Measurements from ENCODE around the gene PPM1H.

The PPM1H gene

DNA sequence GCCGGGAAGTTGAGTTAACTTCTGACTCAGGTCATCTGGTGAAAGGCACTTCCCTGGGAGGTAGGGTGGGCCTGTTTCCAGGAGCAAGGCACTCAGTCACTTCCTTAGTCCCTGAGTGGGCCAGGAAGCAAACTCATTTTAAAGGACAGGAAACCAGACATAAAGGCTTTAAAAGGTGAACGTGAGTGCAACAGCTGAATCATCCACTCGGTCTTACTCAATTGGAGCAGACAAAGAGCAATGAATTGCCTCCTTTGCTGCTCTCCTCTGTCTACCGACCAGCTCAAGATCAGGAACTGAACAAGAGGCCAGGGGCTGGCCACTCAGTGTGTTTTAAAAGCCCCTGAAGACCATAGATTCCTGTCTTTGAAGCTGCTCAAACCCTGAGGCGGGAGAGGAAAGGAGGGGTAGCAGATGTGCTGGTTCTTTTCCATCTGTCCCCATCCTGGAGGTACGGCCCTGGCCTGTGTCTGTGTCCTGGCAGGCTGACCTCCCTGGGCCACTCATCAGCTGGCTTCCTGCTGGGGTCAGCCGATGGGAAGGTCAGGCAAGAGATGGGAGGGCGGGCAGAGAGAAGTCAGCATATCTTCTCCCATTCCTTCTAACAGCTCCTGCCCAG lies 148.9 kb downstream of the PPM1H start:
- TF ChIP-seq ZNF274 (IDR thresholded peaks at IDR 0.05; ENCODE audit: low read depth, low read length), result no peak

DNA sequence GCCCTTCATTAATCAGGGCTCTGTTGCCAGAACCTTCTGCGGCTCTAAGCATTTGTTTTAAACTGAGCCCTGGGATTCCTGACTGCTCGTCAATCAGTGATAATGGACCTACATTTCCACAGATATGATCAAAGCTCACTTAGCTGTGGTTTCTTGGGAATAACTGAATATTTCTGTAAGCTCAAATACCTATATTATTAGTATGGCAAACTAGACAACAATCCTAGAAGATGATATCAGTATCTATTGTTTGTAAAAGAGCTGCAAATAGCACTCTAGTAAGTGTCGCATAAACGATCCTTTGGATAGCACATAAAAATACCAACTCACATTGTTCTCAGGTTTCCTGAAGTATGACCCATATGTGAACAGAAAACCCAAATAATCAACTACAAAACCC lies 150.4 kb downstream of the PPM1H start:
- no peak overlapping the region for H3K4me3 ChIP-seq (ENCODE audit: low read length)
- TF ChIP-seq ZNF274 (IDR thresholded peaks at IDR 0.05; ENCODE audit: low read depth, low read length), result no peak

More for the DNA sequence above, 148.9 kb downstream of the PPM1H start:
- no peak overlapping the region for H3K4me3 ChIP-seq (ENCODE audit: low read length)

DNA sequence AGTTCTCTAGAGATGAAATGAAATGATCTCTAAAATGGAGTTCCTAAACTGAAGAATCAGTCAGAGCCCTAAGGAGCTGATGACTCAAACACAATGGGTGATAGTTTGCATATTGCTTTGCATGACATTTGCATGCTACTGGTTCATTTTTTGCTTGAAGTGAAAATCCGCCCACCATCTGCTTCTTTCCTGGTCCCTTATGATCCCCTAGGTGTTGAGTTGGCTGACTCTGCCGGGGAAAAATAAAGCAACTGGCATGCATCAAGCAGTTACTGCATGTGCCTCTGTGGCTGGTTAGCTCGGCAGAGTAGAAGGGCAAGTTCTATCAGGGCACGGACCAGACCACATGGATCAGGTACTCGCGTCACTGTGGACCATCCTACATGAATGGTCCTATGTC lies 151.1 kb downstream of the PPM1H start:
- H3K4me3 ChIP-seq (ENCODE audit: low read length), result no peak overlapping the region
- no peak for TF ChIP-seq ZNF274 (IDR thresholded peaks at IDR 0.05; ENCODE audit: low read depth, low read length)

DNA sequence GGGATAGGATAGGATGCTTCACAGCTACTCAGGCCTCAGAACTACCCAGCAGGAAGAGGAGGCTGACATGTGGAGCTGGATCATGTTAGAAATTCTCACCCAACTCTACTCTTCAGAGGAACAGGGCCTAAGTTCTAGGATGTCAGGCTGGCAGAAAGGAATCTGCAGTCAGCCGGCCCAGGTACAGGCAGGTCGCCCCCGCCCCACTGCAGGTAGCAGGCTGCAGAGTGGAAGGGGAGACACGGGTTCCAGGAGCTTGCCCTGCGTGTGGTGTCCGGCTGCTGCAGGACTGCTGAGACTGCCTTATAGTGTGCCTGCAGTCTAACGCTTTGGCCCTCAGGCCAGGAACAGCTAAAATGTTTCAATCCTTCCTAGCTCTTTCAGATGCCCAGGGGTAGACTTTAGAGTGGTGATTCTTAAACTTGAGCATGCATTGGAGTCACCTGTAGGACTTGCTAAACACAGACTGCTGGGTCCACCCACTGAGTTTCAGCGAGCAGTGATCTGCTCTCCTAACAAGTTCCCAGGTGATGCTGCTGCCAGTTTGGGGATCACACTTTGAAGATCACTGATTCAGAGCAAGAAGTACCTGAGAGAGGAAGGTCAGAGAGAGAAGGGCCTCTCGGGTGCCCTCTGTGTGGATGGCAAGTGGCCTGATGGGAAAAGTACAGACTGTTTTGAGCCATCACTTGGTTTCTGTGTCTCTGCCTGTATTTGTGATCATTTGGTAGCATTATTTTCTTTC lies 153.6 kb downstream of the PPM1H start:
- no peak overlapping the region for H3K4me3 ChIP-seq (ENCODE audit: low read length)
- no peak for TF ChIP-seq ZNF274 (IDR thresholded peaks at IDR 0.05; ENCODE audit: low read depth, low read length)

DNA sequence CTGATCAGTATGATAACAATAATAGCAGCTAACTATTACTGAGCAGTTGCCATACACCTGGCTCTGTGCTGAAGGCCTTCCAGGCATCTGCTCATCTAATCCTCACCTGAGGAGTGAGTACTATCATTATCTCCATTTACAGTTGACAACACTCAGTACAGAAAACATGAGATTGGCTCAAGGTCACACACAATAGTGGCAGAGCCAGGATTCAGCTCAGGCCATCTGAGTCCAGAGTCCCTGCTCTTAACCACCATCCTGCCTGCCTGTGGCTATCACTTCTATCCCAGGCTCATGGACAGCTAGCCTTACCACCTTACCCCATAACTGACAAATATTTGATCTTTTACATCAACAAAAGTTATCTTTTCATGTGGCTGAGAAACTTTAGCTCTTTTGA lies 155.5 kb downstream of the PPM1H start:
- TF ChIP-seq ZNF274 (IDR thresholded peaks at IDR 0.05; ENCODE audit: low read depth, low read length), result no peak

DNA sequence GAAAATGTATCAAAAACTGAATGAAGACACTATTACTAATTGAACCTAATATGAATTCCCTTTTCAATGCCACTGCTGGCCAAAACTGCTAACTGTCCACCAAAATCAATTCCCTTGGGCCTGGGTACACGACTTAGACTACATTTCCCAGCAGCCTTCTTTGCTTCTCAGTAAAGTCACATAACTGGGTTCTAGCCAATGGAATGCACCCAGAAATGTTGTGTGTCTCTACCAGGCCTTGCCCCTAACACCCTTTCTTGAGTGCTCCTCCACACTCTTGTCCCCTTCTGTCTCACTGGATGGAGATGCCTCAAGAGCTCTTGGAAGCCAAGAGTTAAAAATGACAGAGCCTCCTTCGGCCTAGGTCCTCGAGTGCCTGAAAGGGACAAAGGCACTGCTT lies 156.8 kb downstream of the PPM1H start:
- TF ChIP-seq ZNF274 (IDR thresholded peaks at IDR 0.05; ENCODE audit: low read depth, low read length), result no peak

More for the DNA sequence above, 155.5 kb downstream of the PPM1H start:
- H3K4me3 ChIP-seq (ENCODE audit: low read length), result no peak overlapping the region

DNA sequence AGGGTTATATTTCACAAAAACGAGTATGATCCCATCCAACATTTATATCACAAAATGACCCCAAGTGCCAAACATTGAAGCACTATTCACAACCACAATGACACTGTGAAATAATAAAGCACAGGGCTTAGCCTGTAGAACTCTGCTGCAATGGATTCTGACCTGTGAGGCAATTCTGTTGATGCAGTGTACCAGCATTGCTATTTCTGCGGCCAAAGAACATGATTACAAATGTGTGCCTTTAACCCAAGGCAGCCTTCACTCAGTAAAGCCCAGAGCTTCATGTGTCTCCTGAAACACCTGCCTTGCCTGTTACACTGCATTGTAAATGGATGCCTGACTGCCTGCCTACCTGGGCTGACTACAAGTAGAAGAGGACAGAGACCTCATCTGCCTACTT lies 158.0 kb downstream of the PPM1H start:
- TF ChIP-seq ZNF274 (IDR thresholded peaks at IDR 0.05; ENCODE audit: low read depth, low read length), result no peak
- H3K4me3 ChIP-seq (ENCODE audit: low read length), result no peak overlapping the region

More for the DNA sequence above, 156.8 kb downstream of the PPM1H start:
- H3K4me3 ChIP-seq (ENCODE audit: low read length), result no peak overlapping the region

DNA sequence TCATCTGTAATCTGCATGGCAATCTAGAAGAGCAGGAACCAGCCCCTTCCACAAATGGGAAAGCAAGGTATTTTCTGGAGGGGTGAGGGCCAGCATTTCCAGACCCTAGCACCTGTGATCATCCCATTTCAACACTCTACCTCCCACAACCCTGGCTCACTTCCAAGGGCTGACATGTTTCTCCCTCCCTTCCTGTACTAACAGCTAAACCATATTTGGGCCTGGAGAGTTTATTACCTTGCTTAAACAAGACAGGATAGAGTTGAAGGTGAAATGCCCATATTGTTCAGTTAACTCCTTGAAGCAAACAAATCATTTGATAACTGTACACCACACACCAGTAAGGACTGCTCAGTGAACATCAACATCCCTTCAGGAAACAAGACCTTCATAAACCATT lies 158.4 kb downstream of the PPM1H start:
- H3K4me3 ChIP-seq (ENCODE audit: low read length), result no peak overlapping the region
- TF ChIP-seq ZNF274 (IDR thresholded peaks at IDR 0.05; ENCODE audit: low read depth, low read length), result no peak

DNA sequence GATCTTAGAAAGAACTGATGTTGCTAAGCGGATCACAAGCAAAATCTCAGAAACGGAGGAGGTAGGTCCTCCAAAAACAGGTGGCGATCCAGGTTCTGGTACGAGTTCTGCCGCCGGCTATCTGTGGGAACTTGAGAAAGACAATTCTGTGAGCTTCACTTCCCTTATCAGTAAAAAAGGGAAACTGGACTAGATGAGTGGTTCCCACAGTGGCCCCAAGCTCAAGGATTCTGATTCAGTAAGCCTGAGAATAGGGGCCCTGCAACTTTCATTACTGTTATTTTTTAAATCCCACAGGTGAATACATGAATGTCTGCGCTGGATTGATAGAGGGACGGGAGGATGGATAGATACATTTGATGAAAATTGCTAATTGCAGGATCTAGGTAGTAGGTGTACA lies 160.2 kb downstream of the PPM1H start:
- H3K4me3 ChIP-seq (ENCODE audit: low read length), result no peak overlapping the region
- TF ChIP-seq ZNF274 (IDR thresholded peaks at IDR 0.05; ENCODE audit: low read depth, low read length), result no peak

DNA sequence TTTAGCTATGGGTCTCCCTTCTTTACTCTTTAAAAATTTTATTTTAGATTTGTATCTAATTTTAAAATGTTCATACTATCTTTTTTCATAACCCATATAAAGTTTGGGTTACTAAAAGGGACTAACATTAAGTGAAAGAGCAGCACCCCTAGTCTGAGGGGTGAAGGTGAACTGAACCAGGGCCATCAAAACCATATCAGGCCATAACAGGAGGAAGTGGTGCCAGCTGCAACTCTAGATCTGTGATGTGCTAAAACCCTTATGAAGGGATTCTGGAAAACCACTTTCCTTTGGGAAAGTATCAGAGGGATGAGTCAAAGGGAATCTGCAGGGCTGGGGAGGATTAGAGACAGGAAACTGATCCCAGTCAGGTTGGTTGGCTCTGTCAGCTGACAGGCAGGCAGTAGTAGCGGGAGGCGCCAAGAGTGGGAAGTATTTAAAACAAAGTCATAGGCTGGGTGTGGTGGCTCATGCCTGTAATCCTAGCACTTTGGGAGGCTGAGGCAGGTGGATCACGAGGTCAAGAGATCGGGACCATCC lies 162.5 kb downstream of the PPM1H start:
- no peak overlapping the region for H3K4me3 ChIP-seq (ENCODE audit: low read length)
- TF ChIP-seq ZNF274 (IDR thresholded peaks at IDR 0.05; ENCODE audit: low read depth, low read length), result no peak

DNA sequence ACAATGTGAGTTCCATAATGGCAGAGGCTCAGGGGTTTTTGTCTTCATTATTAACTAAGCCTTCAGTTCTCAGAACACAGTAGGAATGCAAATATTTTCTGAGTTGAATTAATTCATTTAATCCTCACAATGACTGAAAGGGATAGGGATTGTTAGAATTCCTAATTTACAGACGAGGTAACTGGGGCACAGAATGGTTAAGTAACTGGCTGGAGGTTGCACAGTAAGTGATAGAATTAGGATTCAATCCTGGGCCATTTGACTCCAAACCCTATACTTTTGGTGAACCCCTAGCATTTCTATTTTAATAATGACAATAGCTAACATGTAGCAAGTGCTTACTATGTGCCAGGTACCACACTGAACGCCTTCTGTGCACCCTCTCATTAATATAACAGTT lies 163.1 kb downstream of the PPM1H start:
- TF ChIP-seq ZNF274 (IDR thresholded peaks at IDR 0.05; ENCODE audit: low read depth, low read length), result no peak
- H3K4me3 ChIP-seq (ENCODE audit: low read length), result no peak overlapping the region

DNA sequence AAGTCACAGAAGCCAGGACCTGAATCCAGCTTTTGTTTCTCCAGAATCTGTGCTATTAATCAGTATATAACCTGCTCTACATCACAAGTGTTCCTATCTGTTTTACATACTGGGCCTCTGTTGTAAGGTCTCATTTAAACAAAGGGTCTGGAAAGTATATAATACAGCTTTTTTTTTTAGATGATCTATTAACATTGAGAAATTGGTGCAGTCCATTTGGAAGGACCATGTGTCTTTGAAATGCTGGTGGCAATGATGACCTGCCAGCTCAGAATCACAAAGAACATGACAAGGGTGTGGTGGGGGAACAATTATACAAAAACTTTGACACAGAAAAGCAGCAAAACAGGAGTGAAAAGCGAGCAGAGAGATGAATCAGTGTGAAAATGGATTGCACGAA lies 164.6 kb downstream of the PPM1H start:
- no peak overlapping the region for H3K4me3 ChIP-seq (ENCODE audit: low read length)
- no peak for TF ChIP-seq ZNF274 (IDR thresholded peaks at IDR 0.05; ENCODE audit: low read depth, low read length)

DNA sequence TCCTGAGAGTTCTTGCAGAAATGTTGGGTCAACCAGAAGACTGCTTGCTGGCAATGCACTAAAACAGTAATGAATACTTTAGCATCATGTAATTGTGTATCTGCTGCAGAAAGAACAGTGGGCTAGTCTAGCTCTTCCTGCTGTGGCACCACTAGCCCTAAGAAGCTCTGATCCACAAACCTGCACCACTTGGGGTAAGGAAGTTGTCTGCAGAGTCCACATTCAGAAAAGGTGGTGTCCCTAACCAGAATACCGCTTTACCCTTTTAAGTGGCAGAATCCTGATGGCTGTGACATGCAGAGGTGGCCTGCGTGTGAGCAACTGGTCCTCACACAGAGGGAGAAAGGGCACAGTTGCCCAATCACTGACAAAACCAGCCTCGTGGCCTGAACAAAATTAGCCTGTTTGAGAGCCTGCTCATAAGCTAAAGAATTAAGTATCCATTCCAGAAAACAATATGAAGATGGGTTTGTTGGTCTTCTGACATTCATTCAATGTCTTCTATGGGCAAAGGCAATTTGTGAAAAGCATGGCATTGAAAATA lies 165.8 kb downstream of the PPM1H start:
- no peak overlapping the region for H3K4me3 ChIP-seq (ENCODE audit: low read length)
- no peak for TF ChIP-seq ZNF274 (IDR thresholded peaks at IDR 0.05; ENCODE audit: low read depth, low read length)

DNA sequence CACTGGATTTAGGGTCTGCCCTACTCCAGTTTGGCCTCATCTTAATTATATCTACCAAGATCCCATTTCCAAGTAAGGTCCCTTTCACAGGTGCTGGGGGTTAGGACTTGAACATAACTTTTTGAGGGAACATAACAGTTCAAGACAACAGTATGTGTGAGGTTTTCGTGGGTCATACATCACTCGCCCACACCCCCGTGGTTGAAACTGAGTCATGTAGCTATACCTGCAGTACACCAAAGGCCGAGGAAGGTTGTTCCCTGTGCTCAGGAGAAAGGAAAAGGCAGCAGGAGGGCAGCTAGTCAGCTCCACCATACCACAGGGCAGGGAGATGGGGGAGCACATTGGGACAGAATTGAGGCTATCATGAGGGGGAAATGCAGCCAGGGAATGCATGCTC lies 167.0 kb downstream of the PPM1H start:
- no peak for TF ChIP-seq ZNF274 (IDR thresholded peaks at IDR 0.05; ENCODE audit: low read depth, low read length)
- no peak overlapping the region for H3K4me3 ChIP-seq (ENCODE audit: low read length)

DNA sequence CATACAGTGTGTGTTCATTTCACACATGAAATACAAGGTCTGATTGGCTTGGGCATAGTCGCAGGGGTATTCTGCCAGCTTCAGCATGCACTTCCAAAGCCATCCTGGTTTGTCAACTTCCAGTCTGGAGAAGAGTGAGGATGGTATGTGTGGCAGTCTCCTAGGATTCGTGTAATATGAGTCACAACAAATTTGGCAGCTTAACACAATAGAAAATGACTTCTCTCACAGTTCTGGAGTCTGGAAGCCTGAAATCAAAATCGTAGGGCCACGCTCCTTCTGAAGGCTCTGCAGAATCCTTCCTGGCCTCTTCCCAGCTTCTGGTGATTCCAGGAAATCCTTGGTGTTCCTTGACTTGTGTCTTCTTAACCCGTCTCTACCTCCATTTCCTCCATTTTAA lies 167.5 kb downstream of the PPM1H start:
- no peak overlapping the region for H3K4me3 ChIP-seq (ENCODE audit: low read length)
- no peak for TF ChIP-seq ZNF274 (IDR thresholded peaks at IDR 0.05; ENCODE audit: low read depth, low read length)

All from GM08714 (cell line).